HepG2 (cell line): ENCODE results near the gene GNA12. TPM values are rescaled to one million over a fixed set of nuclear protein-coding genes. Genes with fewer than 3 reads are reported as not detected.

Experiments used
- ERF ChIP-seq: IDR thresholded peaks from 2 replicates; pipeline ENCODE4 v1.6.1; 2018; ENCODE audit warnings: missing biosample characterization, missing genetic modification reagents
- HNF4G ChIP-seq, 2 experiments: sonication (generic) in 1 of 2; formaldehyde crosslinking in 1 of 2; IDR thresholded peaks; 2 replicates each; pipeline versions ENCODE4 v1.4.0 to v1.6.1; 2011 to 2020; ENCODE audit warnings: borderline replicate concordance in 2 of 2, low read depth in 2 of 2, mild to moderate bottlenecking in 2 of 2, low read length in 1 of 2, missing genetic modification reagents in 1 of 2, moderate library complexity in 1 of 2
- PAX8 ChIP-seq: sonication (generic); formaldehyde crosslinking; IDR thresholded peaks from 2 replicates; pipeline ENCODE4 v1.8.0; 2022; ENCODE audit warnings: mild to moderate bottlenecking, missing genetic modification reagents, borderline replicate concordance
- PHF5A ChIP-seq: IDR thresholded peaks from one replicate; pipeline ENCODE4 v1.6.1; 2018; ENCODE audit warnings: low read depth, missing genetic modification reagents; ENCODE audit not compliant: unreplicated experiment
- REL ChIP-seq: sonication (generic); formaldehyde crosslinking; conservative IDR thresholded peaks from 2 replicates; pipeline ENCODE4 v1.8.0; 2022; ENCODE audit warnings: mild to moderate bottlenecking, missing genetic modification reagents, moderate library complexity
- SAP130 ChIP-seq: IDR thresholded peaks from 2 replicates; pipeline ENCODE4 v1.6.1; 2016; ENCODE audit warnings: low read depth
- STAT5B ChIP-seq: sonication (generic); formaldehyde crosslinking; IDR thresholded peaks from 2 replicates; pipeline ENCODE4 v1.4.0; 2020; ENCODE audit warnings: missing genetic modification reagents
- ZNF124 ChIP-seq: sonication (generic); formaldehyde crosslinking; IDR thresholded peaks from 2 replicates; pipeline ENCODE4 v1.4.0; 2020; ENCODE audit warnings: missing genetic modification reagents
- ZNF263 ChIP-seq: sonication (generic); formaldehyde crosslinking; IDR thresholded peaks from 2 replicates; pipeline ENCODE4 v1.4.0; 2020; ENCODE audit warnings: missing genetic modification reagents
- ZNF709 ChIP-seq: sonication (generic); formaldehyde crosslinking; IDR thresholded peaks from 2 replicates; pipeline ENCODE4 v1.5.0; 2020; ENCODE audit warnings: mild to moderate bottlenecking, missing genetic modification reagents
- ZNF891 ChIP-seq: sonication (generic); formaldehyde crosslinking; IDR thresholded peaks from 2 replicates; pipeline ENCODE4 v1.5.0; 2020; ENCODE audit warnings: mild to moderate bottlenecking, missing genetic modification reagents
- polyA plus RNA-seq, 8 experiments: library from polyadenylated mRNA; depleted of rRNA in 3 of 8; stranded (reverse) in 7 of 8; unstranded in 1 of 8; fragments of >200 nt; fragmentation: Illumina TruSeq in 4 of 8; extraction: Trizol in 4 of 8; gene quantifications; 2 replicates each; pipeline versions ENCODE4 v1.2.1 to v1.2.3, GENCODE V29; 2011 to 2016; ENCODE audit warnings: low read depth in 4 of 8, missing spikeins in 1 of 8, mixed read lengths in 1 of 8; ENCODE audit not compliant: insufficient read depth in 1 of 8
- total RNA-seq, 5 experiments: library from RNA; depleted of rRNA; stranded (reverse); fragments of >200 nt; fragmentation: Illumina TruSeq; extraction: Trizol; gene quantifications; 2 replicates each; pipeline ENCODE4 v1.2.3, GENCODE V29; 2016; ENCODE audit warnings: low read depth in 1 of 5
- TF ChIP-seq, protein P1 (sequence below): fragments of 450-650 bp; IDR thresholded peaks from 2 replicates; pipeline ENCODE4 v1.6.1; 2016
- TF ChIP-seq, protein P2 (sequence below): sonication (generic); formaldehyde crosslinking; IDR thresholded peaks from 2 replicates; pipeline ENCODE4 v1.8.1; 2022; ENCODE audit warnings: low read depth, mild to moderate bottlenecking, missing genetic modification reagents
- TF ChIP-seq, protein P3 (sequence below): sonication (generic); IDR thresholded peaks from 2 replicates; pipeline ENCODE4 v1.6.1; 2016; ENCODE audit warnings: low read depth, borderline replicate concordance
- TF ChIP-seq, protein P4 (sequence below): sonication (generic); formaldehyde crosslinking; IDR thresholded peaks from 2 replicates; pipeline ENCODE4 v1.5.1; 2020; ENCODE audit warnings: missing genetic modification reagents, mild to moderate bottlenecking, borderline replicate concordance
- TF ChIP-seq, protein P5 (sequence below): sonication (generic); formaldehyde crosslinking; IDR thresholded peaks from 2 replicates; pipeline ENCODE4; 2020; ENCODE audit warnings: missing genetic modification reagents, mild to moderate bottlenecking, borderline replicate concordance
- TF ChIP-seq, protein P6 (sequence below): IDR thresholded peaks from 2 replicates; pipeline ENCODE4 v1.6.1; 2016; ENCODE audit warnings: missing compliant biosample characterization, missing genetic modification reagents, borderline replicate concordance

Gene GNA12
- total and polyA plus RNA-seq, 2 of the 13 experiments (the other 11 are each of a cell fraction or from before 2014, with no cell fraction given), result 16.2 to 50.9 TPM

DNA sequence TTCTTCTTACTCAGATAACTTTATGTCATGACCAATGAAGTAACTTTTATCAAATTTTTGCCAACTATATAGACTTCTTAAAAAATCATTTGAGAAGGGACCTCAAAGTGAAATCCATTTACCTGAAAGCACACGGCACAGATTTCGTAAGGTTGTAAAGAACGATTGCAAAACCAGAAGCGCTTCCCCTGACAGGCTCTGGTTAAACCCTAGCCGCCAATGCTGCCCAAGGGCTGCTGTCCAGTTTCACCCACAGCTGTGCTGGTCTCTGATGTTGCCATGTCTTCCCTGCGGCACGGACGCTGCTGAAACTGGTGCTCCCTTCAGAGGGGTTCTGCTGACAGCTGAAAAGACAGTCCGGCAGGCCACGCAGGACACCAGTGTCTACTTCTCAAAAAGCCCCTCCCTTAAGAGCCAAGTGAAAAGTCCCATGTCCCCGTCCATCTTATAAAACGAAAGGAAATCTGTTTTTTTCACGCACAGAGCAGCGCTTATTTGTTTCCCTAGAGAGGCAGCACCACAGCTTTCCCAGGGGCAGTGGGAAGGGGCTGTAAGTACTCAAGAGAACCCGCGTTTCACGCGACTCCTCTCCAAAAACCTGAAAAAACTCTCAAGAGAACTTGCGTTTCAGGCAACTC, 32.5 kb downstream of the GNA12 start (continued):
- TF ChIP-seq, protein P1, sequence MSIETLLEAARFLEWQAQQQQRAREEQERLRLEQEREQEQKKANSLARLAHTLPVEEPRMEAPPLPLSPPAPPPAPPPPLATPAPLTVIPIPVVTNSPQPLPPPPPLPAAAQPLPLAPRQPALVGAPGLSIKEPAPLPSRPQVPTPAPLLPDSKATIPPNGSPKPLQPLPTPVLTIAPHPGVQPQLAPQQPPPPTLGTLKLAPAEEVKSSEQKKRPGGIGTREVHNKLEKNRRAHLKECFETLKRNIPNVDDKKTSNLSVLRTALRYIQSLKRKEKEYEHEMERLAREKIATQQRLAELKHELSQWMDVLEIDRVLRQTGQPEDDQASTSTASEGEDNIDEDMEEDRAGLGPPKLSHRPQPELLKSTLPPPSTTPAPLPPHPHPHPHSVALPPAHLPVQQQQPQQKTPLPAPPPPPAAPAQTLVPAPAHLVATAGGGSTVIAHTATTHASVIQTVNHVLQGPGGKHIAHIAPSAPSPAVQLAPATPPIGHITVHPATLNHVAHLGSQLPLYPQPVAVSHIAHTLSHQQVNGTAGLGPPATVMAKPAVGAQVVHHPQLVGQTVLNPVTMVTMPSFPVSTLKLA, result no peak
- TF ChIP-seq PAX8 (no peak), ZNF263 (peak; percentile 68), ZNF891 (CRISPR knock-in tag) (no peak), ERF (CRISPR knock-in tag) (peak; percentile 43; the same call in 1 of the 2 replicates), ZNF709 (CRISPR knock-in tag) (no peak), STAT5B (CRISPR knock-in tag) (no peak), PHF5A (no peak), REL (no peak), ZNF124 (CRISPR knock-in tag) (peak; percentile 79; the same call in 1 of the 2 replicates), SAP130 (CRISPR knock-in tag) (peak; percentile 57; the same call in 1 of the 2 replicates), HNF4G (IDR thresholded peaks at IDR 0.05; ENCODE audit: borderline replicate concordance, low read depth, low read length) (peak; percentile 3; the same call in 1 of the 2 replicates), HNF4G (CRISPR knock-in tag; IDR thresholded peaks at IDR 0.05; ENCODE audit: borderline replicate concordance, low read depth) (no peak)
- TF ChIP-seq, protein P2, sequence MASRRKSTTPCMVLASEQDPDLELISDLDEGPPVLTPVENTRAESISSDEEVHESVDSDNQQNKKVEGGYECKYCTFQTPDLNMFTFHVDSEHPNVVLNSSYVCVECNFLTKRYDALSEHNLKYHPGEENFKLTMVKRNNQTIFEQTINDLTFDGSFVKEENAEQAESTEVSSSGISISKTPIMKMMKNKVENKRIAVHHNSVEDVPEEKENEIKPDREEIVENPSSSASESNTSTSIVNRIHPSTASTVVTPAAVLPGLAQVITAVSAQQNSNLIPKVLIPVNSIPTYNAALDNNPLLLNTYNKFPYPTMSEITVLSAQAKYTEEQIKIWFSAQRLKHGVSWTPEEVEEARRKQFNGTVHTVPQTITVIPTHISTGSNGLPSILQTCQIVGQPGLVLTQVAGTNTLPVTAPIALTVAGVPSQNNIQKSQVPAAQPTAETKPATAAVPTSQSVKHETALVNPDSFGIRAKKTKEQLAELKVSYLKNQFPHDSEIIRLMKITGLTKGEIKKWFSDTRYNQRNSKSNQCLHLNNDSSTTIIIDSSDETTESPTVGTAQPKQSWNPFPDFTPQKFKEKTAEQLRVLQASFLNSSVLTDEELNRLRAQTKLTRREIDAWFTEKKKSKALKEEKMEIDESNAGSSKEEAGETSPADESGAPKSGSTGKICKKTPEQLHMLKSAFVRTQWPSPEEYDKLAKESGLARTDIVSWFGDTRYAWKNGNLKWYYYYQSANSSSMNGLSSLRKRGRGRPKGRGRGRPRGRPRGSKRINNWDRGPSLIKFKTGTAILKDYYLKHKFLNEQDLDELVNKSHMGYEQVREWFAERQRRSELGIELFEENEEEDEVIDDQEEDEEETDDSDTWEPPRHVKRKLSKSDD (CRISPR knock-in tag), result 0 out of 2 replicates have a peak, but pooled peaks have one; percentile 2
- TF ChIP-seq, protein P3, sequence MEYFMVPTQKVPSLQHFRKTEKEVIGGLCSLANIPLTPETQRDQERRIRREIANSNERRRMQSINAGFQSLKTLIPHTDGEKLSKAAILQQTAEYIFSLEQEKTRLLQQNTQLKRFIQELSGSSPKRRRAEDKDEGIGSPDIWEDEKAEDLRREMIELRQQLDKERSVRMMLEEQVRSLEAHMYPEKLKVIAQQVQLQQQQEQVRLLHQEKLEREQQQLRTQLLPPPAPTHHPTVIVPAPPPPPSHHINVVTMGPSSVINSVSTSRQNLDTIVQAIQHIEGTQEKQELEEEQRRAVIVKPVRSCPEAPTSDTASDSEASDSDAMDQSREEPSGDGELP, result peak; percentile 41; the same call in 1 of the 2 replicates
- TF ChIP-seq, protein P4, sequence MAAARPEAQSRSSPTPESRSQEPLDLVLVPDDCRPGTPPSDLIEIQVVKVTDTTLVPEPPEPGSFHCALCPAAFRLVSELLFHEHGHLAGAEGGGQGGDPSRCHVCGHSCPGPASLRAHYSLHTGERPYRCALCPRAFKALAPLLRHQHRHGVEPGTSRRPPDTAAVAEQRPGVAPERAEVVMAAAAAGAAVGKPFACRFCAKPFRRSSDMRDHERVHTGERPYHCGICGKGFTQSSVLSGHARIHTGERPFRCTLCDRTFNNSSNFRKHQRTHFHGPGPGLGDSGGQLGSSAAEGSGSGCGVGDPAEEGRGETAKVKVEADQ (CRISPR knock-in tag), result no peak
- TF ChIP-seq, protein P5, sequence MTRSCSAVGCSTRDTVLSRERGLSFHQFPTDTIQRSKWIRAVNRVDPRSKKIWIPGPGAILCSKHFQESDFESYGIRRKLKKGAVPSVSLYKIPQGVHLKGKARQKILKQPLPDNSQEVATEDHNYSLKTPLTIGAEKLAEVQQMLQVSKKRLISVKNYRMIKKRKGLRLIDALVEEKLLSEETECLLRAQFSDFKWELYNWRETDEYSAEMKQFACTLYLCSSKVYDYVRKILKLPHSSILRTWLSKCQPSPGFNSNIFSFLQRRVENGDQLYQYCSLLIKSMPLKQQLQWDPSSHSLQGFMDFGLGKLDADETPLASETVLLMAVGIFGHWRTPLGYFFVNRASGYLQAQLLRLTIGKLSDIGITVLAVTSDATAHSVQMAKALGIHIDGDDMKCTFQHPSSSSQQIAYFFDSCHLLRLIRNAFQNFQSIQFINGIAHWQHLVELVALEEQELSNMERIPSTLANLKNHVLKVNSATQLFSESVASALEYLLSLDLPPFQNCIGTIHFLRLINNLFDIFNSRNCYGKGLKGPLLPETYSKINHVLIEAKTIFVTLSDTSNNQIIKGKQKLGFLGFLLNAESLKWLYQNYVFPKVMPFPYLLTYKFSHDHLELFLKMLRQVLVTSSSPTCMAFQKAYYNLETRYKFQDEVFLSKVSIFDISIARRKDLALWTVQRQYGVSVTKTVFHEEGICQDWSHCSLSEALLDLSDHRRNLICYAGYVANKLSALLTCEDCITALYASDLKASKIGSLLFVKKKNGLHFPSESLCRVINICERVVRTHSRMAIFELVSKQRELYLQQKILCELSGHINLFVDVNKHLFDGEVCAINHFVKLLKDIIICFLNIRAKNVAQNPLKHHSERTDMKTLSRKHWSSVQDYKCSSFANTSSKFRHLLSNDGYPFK (CRISPR knock-in tag), result peak; percentile 30; the same call in 1 of the 2 replicates
- TF ChIP-seq, protein P6, sequence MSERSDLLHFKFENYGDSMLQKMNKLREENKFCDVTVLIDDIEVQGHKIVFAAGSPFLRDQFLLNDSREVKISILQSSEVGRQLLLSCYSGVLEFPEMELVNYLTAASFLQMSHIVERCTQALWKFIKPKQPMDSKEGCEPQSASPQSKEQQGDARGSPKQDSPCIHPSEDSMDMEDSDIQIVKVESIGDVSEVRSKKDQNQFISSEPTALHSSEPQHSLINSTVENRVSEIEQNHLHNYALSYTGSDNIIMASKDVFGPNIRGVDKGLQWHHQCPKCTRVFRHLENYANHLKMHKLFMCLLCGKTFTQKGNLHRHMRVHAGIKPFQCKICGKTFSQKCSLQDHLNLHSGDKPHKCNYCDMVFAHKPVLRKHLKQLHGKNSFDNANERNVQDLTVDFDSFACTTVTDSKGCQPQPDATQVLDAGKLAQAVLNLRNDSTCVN (CRISPR knock-in tag), result 0 out of 2 replicates have a peak, but pooled peaks have one; percentile 33
